BE2C (cell line): ENCODE measurements around the gene KIF21B.
A peak's percentile ranks its signal among the peaks of the same experiment; 100 is the strongest.

ENCODE experiments used
- DNase-seq: peaks from one replicate; pipeline ENCODE4 v3.0.0-alpha.2; 2020
- H3K27me3 ChIP-seq: fragments of 250-450 bp; sonication (Bioruptor Pico); 2 replicates; pipeline ENCODE4 v1.5.1; 2020; ENCODE audit warnings: mild to moderate bottlenecking
- H3K36me3 ChIP-seq: fragments of 250-450 bp; sonication (Bioruptor Pico); 2 replicates; pipeline ENCODE4 v1.5.1; 2020; ENCODE audit warnings: mild to moderate bottlenecking
- H3K4me1 ChIP-seq: fragments of 250-450 bp; sonication (Bioruptor Pico); 2 replicates; pipeline ENCODE4 v1.5.1; 2020
- H3K4me3 ChIP-seq: 2 replicates; pipeline ENCODE4 v1.5.1; 2011; ENCODE audit warnings: low read depth, low read length
- H3K9me3 ChIP-seq: fragments of 250-450 bp; sonication (Bioruptor Pico); 2 replicates; pipeline ENCODE4 v1.5.1; 2020
- TF ChIP-seq, protein P1 (sequence below): IDR thresholded peaks from 2 replicates; pipeline ENCODE4 v1.5.1; 2012; ENCODE audit warnings: mild to moderate bottlenecking, low read depth, low read length

KIF21B gene

GRCh38 chr1:200972985-200973742 lies 50.4 kb downstream of the KIF21B start:
- TF ChIP-seq, protein P1, sequence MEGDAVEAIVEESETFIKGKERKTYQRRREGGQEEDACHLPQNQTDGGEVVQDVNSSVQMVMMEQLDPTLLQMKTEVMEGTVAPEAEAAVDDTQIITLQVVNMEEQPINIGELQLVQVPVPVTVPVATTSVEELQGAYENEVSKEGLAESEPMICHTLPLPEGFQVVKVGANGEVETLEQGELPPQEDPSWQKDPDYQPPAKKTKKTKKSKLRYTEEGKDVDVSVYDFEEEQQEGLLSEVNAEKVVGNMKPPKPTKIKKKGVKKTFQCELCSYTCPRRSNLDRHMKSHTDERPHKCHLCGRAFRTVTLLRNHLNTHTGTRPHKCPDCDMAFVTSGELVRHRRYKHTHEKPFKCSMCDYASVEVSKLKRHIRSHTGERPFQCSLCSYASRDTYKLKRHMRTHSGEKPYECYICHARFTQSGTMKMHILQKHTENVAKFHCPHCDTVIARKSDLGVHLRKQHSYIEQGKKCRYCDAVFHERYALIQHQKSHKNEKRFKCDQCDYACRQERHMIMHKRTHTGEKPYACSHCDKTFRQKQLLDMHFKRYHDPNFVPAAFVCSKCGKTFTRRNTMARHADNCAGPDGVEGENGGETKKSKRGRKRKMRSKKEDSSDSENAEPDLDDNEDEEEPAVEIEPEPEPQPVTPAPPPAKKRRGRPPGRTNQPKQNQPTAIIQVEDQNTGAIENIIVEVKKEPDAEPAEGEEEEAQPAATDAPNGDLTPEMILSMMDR = no peak
- Histone ChIP-seq H3K4me3 (no peak overlapping the region), H3K36me3 (no peaks in the 10 kb centered on the region), H3K4me1 (no peaks in the 10 kb centered on the region), H3K9me3 (no peaks in the 10 kb centered on the region), H3K27me3 (peaks cover 19% of the 10 kb centered on the region)
- no peak for DNase-seq

DNA sequence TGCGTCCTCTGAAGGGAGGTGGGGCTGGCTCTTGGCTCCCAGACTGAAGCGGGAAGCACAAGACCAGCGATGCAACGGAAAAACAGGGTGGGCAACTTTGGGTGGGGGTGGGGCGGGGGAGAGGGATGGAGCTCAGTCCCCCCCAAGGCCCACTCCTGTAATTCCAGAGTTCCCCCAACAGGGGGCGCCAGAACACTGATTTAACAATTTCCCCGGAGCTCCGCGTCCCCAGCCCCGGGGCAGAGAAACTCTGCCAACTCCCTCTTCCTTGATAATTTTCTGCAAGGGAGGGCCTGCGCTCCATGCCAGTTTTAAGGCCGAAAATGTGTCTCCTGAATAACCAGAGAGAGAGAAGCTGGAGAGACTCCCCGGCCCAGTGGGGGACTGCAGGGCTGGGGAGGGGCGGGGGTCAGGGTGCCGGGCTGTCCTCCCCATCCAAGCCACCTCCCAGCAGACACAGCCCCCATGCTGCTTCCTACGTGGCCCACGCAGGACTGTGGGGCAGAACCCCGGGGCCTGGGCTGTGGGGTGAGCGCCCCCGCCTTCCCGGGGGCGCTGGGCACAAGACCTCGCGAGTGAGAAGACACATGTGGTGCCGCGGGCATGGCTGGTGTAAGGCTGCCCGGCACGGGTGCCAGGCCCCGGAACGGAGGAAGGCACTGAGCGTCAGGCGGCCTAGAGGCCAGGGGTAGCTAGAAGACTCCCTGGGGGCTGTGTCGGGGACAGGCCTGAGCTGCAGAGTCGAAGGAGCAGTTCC lies 51.4 kb downstream of the KIF21B start:
- DNase-seq = peak; percentile 79
- no peaks in the 10 kb centered on the region for H3K9me3 ChIP-seq
- H3K36me3 ChIP-seq = no peaks in the 10 kb centered on the region
- TF ChIP-seq, protein P1 = peak; percentile 75
- no peaks in the 10 kb centered on the region for H3K4me1 ChIP-seq
- H3K4me3 ChIP-seq = peak overlapping the region; percentile 20; the same call in 1 of the 2 replicates
- peaks cover 19% of the 10 kb centered on the region for H3K27me3 ChIP-seq

DNA sequence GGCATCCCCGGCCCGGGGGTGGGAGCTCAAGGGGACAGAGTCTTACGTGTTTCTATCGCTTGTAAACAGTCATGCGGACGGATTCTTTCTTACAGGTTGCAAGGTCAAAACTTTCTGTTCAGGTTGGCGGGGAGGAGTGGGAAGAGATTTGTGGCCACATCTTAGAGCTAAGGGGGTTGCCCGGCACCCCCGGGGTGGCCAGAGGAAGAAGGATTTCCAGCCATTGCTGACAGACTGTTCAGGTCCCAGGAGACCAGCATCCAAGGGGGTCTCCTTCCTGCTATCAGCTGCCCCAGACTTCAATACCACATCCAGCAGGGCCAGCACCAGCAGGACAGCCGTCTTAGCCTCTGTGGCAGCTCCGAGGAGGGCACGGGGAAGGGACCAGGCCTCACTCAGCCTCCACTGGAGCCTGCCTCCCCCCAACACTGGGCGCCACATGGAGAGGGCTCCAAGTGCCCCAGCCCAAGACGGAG lies 52.0 kb downstream of the KIF21B start:
- H3K27me3 ChIP-seq = peaks cover 19% of the 10 kb centered on the region
- TF ChIP-seq, protein P1 = no peak
- no peak overlapping the region for H3K4me3 ChIP-seq
- no peak for DNase-seq
- no peaks in the 10 kb centered on the region for H3K4me1 ChIP-seq
- no peaks in the 10 kb centered on the region for H3K9me3 ChIP-seq
- no peaks in the 10 kb centered on the region for H3K36me3 ChIP-seq

- no peaks in the 10 kb centered on the region for H3K9me3 ChIP-seq
Measured at GRCh38 chr1:200970771-200971427, 52.6 kb downstream of the KIF21B start.

DNA sequence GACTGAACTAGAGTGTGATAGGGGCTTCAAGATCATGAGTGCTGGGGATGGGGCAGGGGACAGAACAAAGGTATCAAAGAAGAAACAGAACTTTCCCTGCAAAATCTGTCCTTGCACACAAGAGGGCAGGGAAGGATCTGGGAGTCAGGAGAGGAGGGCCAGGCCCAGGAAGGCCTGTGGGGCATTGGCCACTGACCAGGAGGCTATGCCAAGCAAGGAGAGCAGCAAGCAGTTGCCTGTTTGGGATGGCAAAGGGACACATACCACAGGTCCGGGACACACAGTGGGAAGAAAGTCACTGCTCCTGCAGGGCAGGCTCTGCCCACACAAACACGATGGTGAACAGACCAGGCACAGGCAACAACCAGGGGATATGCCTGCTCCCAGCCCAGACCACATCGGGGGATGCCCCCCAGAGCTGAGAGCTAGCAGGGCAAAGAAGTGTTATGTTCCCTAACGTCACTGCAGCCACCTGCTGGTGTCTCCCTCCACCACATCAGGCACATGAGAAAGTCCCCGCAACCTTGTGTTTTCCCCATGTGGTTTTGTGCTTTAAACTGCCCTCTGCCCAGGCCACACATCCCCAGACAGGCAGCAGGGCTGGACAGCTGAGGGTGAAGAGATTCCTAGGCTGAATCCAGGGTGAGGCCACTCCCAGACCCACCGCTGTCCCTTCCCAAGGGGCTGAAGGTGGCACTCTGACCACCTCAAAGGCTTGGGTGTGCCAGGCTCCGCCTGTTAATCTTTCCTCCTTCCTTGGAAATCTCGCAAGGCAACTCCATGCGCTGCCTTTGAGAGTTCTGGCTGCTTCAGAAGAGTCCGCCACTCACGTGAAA lies 53.6 kb downstream of the KIF21B start:
- no peak for DNase-seq
- TF ChIP-seq, protein P1 = no peak
- Histone ChIP-seq H3K36me3 (no peaks in the 10 kb centered on the region), H3K27me3 (peaks cover 19% of the 10 kb centered on the region), H3K9me3 (no peaks in the 10 kb centered on the region), H3K4me1 (no peaks in the 10 kb centered on the region), H3K4me3 (no peak overlapping the region)

More at GRCh38 chr1:200970771-200971427, 52.6 kb downstream of the KIF21B start:
- TF ChIP-seq, protein P1 = no peak
- no peak for DNase-seq
- Histone ChIP-seq H3K36me3 (no peaks in the 10 kb centered on the region), H3K4me3 (no peak overlapping the region), H3K27me3 (peaks cover 19% of the 10 kb centered on the region), H3K4me1 (no peaks in the 10 kb centered on the region)
